GM18951 (cell line): Measurements from ENCODE around the gene TXNL4B.
"Not testable (repeated sequence)": the region's sequence is repeated elsewhere in the genome, so short reads cannot be mapped to it uniquely, and the experiment has no call there.

ENCODE experiments used
- POLR2A ChIP-seq: IDR thresholded peaks from 4 replicates; pipeline ENCODE4 v1.6.1; 2011; ENCODE audit warnings: mild to moderate bottlenecking; ENCODE audit not compliant: insufficient read length, insufficient read depth; ENCODE audit errors: extremely low read depth
- in situ Hi-C: fragments of 300-500 bp; cut with MboI; formaldehyde crosslinking; loops from one replicate; pipeline ENCODE4 v1.12.0; 2022; ENCODE audit warnings: low sequenced_read_pairs, mixed read lengths, inconsistent platforms; ENCODE audit not compliant: unreplicated experiment

Gene TXNL4B

GRCh38 chr16:72108353-72109102, 15.1 kb upstream of the TXNL4B start:
- in situ Hi-C loops, result no loop called here
- TF ChIP-seq POLR2A, result no peak

GRCh38 chr16:72107371-72107770, 14.0 kb upstream of the TXNL4B start:
- no peak for TF ChIP-seq POLR2A
- in situ Hi-C loops, result no loop called here

GRCh38 chr16:72105978-72106377, 12.6 kb upstream of the TXNL4B start:
- no peak for TF ChIP-seq POLR2A
- in situ Hi-C loops, result no loop called here

- TF ChIP-seq POLR2A, result no peak
- in situ Hi-C loops, result no loop called here
Observed at GRCh38 chr16:72104905-72105304, 11.5 kb upstream of the TXNL4B start.

- TF ChIP-seq POLR2A, result no peak
- in situ Hi-C loops, result no loop called here
Observed at GRCh38 chr16:72101195-72101594, 7.8 kb upstream of the TXNL4B start.

DNA sequence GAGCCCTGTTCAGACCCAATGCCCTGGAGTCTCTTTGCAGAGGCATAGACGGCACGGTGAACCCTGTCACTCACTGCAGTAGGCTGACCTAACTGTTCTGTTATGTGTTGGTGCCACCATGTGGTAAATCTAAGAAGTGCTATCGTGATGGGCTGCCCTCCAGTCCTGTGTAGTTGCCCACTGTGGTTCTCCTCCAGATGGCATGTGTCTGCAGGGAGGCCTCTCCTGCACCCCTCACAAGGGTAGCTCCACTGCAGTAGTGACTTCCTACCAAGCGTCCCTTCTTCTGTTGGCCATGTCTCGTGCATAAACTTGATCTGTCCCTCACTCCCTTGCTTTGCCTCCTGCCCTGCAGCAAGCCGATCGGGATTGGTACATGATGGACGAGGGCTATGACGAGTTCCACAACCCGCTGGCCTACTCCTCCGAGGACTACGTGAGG, 6.0 kb upstream of the TXNL4B start:
- in situ Hi-C loops, result no loop called here
- TF ChIP-seq POLR2A, result no peak

DNA sequence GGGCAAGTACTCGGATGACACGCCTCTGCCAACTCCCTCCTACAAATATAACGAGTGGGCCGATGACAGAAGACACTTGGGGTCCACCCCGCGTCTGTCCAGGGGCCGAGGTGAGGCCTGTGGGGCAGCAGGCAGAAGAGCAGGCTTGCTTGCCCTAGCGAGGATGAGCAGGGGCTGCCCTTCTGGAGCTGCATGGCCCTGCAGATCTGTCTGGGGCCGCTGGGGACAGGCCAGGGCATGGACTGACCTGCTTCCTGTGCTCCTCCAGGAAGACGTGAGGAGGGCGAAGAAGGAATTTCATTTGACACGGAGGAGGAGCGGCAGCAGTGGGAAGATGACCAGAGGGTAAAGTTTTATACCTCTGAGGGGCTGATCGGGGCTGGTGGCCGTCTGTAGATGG, 5.5 kb upstream of the TXNL4B start:
- TF ChIP-seq POLR2A, result no peak
- in situ Hi-C loops, result no loop called here

DNA sequence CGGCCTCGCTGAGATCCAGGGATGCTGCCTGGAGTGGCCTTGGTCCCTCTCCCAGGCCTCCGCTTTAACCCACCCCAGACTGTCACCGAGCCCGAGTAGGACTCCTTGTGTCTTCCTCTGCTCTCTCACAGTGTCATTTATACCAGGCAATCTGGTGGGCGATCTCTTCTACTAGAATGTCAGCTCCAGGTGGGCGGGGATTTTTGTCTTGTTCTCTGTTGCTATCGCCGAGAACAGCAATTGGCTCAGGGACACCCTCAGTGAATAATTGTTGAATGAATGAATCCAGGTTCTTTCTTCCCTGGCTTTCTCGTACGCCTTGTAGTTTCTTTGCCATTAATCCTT, 818 bp upstream of the TXNL4B start:
- TF ChIP-seq POLR2A, result no peak
- in situ Hi-C loops, result no loop called here

- in situ Hi-C loops, result no loop called here
- TF ChIP-seq POLR2A, result no peak
Observed at GRCh38 chr16:72092832-72093447, 480 bp downstream of the TXNL4B start.

- in situ Hi-C loops, result no loop called here
- TF ChIP-seq POLR2A, result no peak
Observed at GRCh38 chr16:72091217-72091616, 2.2 kb downstream of the TXNL4B start.

DNA sequence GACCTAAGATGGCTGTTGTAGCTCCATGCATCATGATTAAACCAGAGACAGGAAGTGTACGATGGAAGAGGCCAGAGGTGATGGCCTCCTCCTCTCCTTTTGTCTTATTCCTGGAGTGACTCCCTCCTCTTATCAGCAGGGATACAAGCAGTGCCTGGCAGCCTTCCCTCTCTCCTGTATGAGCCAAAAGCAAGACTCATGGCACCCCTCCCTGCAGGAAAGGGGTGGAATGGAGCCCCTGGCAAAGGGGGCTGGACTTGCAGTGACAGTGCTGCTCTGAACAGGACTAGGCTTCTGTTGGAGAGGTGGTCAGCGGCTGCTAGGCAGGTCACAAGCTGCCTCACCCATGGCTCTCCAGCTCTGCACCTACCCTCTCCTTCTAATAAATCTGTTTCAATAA, 8.4 kb downstream of the TXNL4B start:
- in situ Hi-C loops, result no loop called here
- TF ChIP-seq POLR2A, result no peak

DNA sequence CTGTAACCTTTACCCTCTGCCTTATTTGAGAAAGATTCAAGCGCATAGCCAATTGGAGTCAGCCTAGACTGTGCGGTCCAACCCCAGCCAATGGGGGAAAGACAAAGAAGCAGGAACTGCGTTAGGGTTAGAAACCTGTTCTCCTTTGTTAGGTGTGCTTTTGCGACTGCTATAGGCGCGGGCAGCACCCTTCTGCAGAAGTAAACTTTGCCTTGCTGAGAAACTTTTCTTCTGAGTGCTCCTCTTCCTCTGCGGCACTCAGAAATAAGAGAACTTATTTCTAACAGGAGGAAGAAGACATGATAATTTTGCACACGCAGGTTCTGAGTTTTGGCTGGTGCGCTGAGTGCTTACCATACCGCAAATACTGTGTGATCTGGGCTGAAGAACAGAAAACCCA, 9.0 kb downstream of the TXNL4B start:
- TF ChIP-seq POLR2A, result no peak
- in situ Hi-C loops, result no loop called here

- no peak for TF ChIP-seq POLR2A
- in situ Hi-C loops, result no loop called here
Observed at GRCh38 chr16:72083778-72084404, 9.5 kb downstream of the TXNL4B start.

DNA sequence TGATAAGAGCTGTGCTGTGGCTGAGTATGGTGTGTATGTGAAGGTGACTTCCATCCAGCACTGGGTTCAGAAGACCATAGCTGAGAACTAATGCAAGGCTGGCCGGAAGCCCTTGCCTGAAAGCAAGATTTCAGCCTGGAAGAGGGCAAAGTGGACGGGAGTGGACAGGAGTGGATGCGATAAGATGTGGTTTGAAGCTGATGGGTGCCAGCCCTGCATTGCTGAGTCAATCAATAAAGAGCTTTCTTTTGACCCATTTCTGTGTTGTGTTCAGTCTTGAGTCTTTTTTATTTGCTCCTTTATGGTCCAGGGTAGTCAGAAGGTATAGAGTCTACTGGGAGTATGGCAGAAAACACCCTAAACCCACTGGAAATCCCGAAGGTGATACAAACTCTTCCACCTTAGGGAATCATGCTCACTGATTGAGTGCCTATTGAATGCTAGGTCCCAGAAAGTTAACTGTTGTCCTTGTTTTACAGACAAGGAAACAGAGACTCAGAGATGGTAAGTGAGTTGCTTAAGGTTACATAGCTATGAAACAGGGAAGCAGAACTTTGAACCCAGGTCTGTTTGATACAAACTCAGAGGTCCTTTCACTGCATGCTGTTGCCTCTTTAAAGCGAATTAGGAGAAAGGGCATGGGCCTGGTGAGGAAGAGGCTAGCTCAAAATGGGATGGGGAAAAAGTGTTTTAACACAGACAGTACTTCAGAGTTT, 16.3 kb downstream of the TXNL4B start:
- in situ Hi-C loops, result not testable (repeated sequence)

- in situ Hi-C loops, result not testable (repeated sequence)
Observed at GRCh38 chr16:72075067-72075466, 18.4 kb downstream of the TXNL4B start.
